ENCODE results near the gene PRIMA1.

Gene PRIMA1

DNA sequence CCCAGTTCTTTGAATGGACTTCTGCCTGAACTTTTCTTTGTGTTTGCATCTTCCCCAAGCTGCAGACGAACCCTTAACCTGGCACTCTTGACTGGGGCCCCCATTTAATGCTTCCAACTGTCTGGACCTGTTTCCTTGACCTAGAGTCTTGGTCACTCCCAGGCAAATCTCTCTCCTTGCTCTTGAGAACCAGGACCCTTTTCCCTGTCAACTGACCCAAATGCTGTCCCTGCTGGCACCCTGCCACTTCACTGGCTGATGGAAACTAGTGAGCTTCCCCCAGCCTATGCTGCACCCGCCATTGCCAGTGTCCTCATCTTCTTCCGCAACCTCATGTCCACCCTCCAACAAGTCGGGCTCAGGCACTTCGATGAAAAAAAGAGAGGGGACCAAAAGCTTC is 79.5 kb downstream of the PRIMA1 start:
- DNase-seq = no peak

GRCh38 chr14:93708311-93708734 is 80.0 kb downstream of the PRIMA1 start:
- no peak for DNase-seq

DNA sequence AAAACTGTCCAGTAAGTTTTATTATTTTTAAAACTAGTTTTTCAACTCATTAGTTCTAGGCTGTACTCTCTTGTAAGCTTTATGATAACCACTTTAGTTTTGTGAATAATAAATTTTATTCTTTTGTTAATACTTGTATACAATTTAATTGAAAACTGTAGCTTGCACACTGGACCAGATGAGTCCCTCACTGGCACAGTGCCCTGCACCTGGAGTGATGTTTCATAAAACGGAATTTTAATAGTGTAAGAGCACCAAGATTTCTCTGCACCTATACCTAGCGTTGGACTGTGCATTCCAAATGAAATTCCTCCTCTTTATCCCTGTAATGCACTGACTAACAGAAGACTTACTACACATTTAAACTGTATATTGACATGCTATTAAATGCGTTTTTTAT is 80.8 kb downstream of the PRIMA1 start:
- no peak for DNase-seq

DNA sequence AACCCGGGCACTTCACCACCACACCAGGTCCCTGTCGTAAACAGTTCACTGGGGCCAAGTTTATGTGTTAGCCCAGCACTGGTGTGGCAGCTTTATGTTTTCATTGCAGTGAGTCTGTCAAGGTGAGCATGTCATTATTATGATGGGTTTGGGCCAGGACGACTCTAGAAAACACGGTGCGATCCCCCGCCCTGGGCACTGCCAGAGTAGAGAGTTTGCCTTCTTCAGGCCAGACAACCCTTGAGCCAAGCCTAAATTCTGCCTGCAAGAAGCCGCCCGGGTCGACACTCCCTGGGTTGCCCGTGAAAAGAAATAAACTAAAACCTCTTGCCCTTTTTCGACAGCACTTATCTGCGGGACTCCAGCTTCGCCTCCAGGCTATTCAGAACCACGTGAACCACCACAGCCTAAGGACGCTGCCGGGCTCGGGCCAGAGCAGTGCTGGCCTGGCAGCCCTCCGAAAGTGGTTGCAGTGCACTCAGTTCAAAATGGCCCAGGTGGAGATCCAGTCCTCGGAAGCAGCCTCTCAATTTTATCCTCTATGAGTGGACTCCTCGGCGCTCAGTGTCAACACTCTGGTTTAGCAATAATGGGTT is 81.8 kb downstream of the PRIMA1 start:
- DNase-seq = no peak

DNA sequence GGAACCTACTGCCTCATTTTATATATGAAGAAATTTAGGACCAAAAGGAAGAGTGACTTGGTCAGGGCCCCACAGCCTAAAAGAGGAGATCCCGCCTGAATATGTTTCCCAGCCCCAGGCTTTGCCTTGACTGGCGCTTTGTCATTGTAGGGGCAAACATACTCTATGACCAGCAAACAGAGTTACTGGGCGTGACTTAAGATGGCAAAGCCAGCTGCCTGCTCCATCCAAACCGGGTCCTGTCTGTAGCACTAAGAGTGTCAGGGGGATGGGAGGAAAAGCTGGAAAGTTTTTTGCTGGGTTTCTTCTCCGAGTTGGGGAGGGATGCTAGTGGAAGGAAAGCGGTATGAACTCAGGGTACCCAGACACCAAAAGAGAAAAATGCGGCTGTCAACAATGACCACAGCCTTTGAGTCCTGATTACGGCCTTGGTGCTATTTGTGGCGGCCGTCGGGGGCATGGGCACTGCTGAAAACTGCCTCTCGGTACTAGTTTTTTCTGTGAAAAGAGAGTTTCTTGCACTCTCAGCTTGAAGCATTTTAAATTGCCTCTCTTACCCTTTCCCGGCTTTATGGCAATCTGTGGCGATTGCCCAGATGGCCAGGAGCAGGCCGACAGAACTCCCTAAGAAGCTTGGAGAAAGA is 82.7 kb downstream of the PRIMA1 start:
- no peak for DNase-seq

- no peak for DNase-seq
Observed at GRCh38 chr14:93703941-93704340, 84.3 kb downstream of the PRIMA1 start.

DNA sequence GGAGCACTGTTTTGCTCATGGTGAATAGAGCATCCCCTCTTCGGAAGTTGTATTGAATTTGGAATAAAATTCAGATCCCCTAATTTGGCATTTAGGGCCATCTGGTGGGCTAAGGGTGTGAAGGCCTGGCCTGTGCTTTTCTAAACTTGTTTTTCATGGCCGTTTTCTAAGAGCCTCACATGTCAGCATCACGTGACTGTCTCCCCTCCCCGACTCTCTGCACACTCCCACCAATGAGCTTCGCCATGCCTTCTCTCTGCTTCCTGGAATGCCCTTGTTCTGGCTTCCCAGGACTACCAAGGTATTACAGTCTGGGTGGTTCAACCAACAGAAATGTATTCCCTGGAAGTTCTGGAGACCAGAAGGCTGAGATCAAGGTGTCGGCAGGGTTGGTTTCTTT is 85.3 kb downstream of the PRIMA1 start:
- no peak for DNase-seq

GRCh38 chr14:93701562-93701961 is 86.7 kb downstream of the PRIMA1 start:
- DNase-seq = no peak

DNA sequence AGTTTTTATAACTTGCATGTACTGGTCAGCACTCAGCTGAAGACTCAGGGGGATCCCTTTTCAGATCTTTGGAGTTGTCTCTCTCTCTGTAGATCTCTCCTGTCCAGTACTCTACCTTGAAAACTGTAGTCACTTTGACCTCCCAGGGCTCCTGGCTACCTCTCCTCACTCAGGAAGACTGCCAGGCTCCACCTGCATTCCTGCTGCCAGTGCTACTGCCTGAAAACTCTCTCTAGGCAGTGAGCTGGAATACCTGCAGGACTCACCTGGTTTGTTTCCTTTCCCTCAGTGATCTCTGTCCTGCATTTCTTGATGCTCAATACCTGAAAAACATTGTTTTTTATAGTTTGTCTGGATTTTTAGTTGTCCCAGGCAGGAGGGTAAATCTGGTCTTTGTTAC is 87.4 kb downstream of the PRIMA1 start:
- no peak for DNase-seq

GRCh38 chr14:93693914-93694313 is 94.4 kb downstream of the PRIMA1 start:
- no peak for DNase-seq

GRCh38 chr14:93691042-93691780 is 97.1 kb downstream of the PRIMA1 start:
- no peak for DNase-seq

DNA sequence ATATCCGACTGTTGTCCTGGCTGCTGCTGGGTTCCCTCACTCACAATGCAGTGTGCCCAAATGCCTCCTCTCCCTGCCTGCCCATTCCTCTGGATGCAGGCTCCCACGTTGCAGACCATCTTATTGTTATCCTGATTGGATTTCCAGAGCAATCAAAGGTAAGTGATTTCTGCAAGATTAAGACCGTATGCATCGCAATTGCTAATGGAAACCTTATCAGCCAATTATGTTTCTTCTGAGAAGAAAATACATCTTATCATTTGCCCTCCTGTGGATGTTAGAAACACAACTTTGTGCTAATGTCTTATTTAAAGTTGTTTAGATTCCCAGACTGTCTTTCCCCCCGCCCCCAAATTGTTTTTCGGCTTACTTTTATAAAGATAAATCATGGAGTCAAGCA is 98.1 kb downstream of the PRIMA1 start:
- no peak for DNase-seq

- DNase-seq = no peak
Observed at GRCh38 chr14:93688820-93689219, 99.5 kb downstream of the PRIMA1 start.

DNA sequence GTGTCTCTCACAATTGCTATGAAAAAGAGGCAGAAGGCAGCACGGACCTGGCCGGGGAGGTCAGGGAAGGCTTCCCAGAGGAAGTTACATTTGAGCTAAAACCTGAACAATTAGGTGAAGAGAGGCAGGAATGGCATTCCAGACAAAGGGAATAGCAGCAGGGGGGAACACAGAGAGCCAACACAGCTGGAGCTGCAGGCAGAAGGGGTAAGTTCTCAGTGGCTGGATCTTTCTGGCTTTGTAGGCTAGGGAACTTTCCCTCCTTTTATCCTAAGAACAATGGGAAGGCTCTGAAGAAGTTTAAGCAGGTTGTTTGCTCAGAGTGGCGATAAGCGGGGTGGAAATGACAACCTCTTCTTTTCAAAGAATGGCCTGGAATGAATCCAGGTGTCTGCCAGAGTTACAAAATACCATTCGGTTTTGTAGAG is 100.0 kb downstream of the PRIMA1 start:
- no peak for DNase-seq

DNA sequence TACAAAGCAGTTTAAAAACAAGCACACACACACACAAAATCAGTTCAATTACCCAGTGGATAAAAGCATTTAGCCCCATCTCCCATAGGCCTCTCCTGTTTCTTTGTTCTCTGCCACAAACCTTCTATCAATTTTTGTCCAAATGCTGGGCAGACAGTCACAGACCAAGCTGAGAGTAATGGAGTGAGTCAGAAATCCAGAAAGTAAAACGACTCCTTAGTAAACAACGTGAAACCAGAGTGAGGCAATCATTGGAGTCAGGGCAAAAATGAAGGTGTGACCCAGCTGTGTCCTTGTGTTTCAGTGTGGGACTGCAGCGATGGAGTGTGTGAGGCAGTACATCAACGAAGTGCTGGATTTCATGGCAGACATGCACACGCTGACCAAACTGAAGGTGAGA is 102.0 kb downstream of the PRIMA1 start:
- no peak for DNase-seq

GRCh38 chr14:93685121-93685895 is 103.0 kb downstream of the PRIMA1 start:
- DNase-seq = no peak

GRCh38 chr14:93683226-93683625 is 105.1 kb downstream of the PRIMA1 start:
- DNase-seq = no peak

DNA sequence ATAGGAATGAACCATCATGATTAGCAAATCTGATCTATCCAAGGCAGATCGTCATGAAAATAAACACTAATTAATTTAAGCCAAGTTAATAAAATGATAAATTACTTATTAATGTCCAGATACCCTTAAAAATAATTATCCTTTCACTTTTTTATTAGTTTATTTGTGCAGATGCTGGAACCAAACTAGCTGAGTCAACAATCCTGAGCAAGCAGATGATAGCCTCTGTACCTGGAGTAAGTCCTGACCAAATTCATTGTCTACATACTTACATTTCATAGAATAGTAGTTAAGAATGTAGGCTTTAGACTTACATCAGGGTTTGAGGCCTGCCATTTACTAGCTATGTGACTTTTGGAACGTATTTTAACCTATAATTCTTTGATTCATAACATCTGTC is 105.8 kb downstream of the PRIMA1 start:
- DNase-seq = no peak

DNA sequence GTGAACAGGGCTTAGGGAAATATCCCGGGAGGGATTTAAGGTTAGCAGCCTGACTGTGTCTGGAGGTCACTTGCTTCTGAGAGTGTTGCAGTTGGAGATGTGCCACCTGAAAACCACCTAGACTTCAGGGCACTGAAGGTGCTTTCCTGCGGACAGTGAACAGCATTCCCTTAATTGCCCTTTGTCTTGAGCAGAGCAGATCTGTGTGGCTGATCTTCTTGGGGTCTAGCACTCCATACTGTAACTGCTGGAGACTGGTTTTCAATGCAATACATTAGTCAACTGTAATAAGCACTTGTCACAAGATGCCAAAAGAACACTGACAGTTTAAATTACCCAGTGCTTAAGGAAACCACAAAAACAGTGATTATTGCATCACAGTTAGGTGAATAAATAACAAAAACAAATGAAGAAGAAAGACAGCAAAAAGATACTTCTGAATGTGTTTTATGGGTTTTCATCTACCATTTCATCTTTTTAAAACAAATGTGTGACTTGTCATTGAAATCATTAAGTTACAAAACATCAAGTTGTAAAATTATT is 111.8 kb downstream of the PRIMA1 start:
- no peak for DNase-seq

DNA sequence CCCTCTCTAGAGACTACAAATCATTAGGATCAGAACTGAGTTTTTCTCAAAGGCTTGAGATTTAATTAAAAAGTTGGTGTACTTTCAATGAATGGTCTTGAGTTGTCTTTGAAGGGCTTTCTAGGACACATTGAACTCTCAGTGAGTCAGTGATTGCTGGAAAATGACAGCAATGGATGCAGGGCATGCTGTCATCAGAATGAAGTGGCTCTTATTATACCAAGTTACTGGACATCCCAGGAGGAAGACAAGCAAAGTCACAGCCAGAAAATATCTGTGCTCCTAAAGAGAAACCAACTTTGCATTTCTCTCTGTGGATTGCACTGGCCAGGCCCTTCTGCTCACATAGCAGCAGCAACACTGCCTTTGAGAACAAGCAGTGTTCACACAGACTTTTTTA is 112.6 kb downstream of the PRIMA1 start:
- no peak for DNase-seq

- no peak for DNase-seq
Observed at GRCh38 chr14:93674343-93674742, 113.9 kb downstream of the PRIMA1 start.

DNA sequence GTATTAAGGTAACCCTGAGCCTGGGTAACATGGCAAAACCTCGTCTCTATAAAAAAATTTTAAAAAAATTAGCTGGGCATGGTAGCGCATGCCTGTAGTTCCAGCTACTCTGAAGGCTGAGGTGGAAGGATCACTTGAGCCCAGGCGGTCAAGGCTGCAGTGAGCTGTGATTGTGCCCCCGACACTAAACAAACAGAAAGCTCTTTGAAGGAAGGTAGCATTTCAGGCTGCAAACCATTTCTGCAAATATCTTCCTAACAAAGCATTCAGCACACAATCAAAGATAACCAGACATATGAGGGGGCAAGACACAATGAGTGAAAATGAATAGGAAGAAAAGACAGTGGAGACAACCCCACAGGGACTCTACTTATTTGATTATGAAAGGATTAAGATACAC is 118.7 kb downstream of the PRIMA1 start:
- DNase-seq = no peak

All from activated CD4-positive, CD25-positive, alpha-beta regulatory T cell (primary cell).